Neural crest cell (in vitro differentiated cells): ENCODE data around the gene RARB. TPM values are rescaled to one million over a fixed set of nuclear protein-coding genes. Genes with fewer than 3 reads are reported as not detected.

ENCODE experiments used
- DNase-seq: peaks from one replicate; pipeline ENCODE4 v3.0.0; 2021; ENCODE audit warnings: low read depth, mixed read lengths, low spot score
- H3K27ac Mint-ChIP-seq: one replicate; pipeline ENCODE4 v1.8.0; 2021; ENCODE audit warnings: mild to moderate bottlenecking, mixed read lengths; ENCODE audit not compliant: unreplicated experiment
- H3K27me3 Mint-ChIP-seq: 2 replicates; pipeline ENCODE4 v1.8.0; 2021; ENCODE audit warnings: low read depth, mild to moderate bottlenecking, mixed read lengths
- H3K36me3 Mint-ChIP-seq: 2 replicates; pipeline ENCODE4 v1.8.0; 2021; ENCODE audit warnings: low read depth, mild to moderate bottlenecking, mixed read lengths
- H3K4me1 Mint-ChIP-seq: 2 replicates; pipeline ENCODE4 v1.8.0; 2021; ENCODE audit warnings: mixed read lengths
- H3K4me3 Mint-ChIP-seq: one replicate; pipeline ENCODE4 v1.8.0; 2021; ENCODE audit warnings: mild to moderate bottlenecking, mixed read lengths
- H3K9me3 Mint-ChIP-seq: 2 replicates; pipeline ENCODE4 v1.8.0; 2021; ENCODE audit warnings: mixed read lengths
- CTCF ChIP-seq: fragments of 200-600 bp; sonication (generic); conservative IDR thresholded peaks from 2 replicates; pipeline ENCODE4 v1.5.0; 2021; ENCODE audit warnings: antibody characterized with exemption, mild to moderate bottlenecking
- total RNA-seq: library from RNA; stranded (reverse); gene quantifications from 2 replicates; pipeline ENCODE4 v1.2.1, GENCODE V29; 2021

RARB gene
- total RNA-seq, 1 donor from 2014 or later: 0.98 TPM

- TF ChIP-seq CTCF: no peak
- no peak overlapping the region for H3K4me3 Mint-ChIP-seq
- DNase-seq: no peak
- no peak overlapping the region for H3K27ac Mint-ChIP-seq
- peaks cover 16% of the 10 kb centered on the region for H3K4me1 Mint-ChIP-seq
- H3K9me3 Mint-ChIP-seq: no peaks in the 10 kb centered on the region
- no peaks in the 10 kb centered on the region for H3K36me3 Mint-ChIP-seq
- no peaks in the 10 kb centered on the region for H3K27me3 Mint-ChIP-seq
Observed at GRCh38 chr3:25572919-25573385, 144.9 kb downstream of the RARB start.

- H3K4me3 Mint-ChIP-seq: no peak overlapping the region
Observed at GRCh38 chr3:25573386-25574171, 145.5 kb downstream of the RARB start.

GRCh38 chr3:25574172-25574765 is 146.2 kb downstream of the RARB start:
- Mint-ChIP-seq H3K27ac (no peak overlapping the region), H3K9me3 (no peaks in the 10 kb centered on the region), H3K27me3 (no peaks in the 10 kb centered on the region), H3K4me1 (peaks cover 13% of the 10 kb centered on the region), H3K4me3 (no peak overlapping the region), H3K36me3 (no peaks in the 10 kb centered on the region)
- no peak for DNase-seq
- TF ChIP-seq CTCF: no peak

More at GRCh38 chr3:25573386-25574171, 145.5 kb downstream of the RARB start:
- no peak overlapping the region for H3K27ac Mint-ChIP-seq
- no peak for DNase-seq
- H3K36me3 Mint-ChIP-seq: no peaks in the 10 kb centered on the region
- no peak for TF ChIP-seq CTCF
- no peaks in the 10 kb centered on the region for H3K9me3 Mint-ChIP-seq
- peaks cover 16% of the 10 kb centered on the region for H3K4me1 Mint-ChIP-seq
- no peaks in the 10 kb centered on the region for H3K27me3 Mint-ChIP-seq

- no peaks in the 10 kb centered on the region for H3K36me3 Mint-ChIP-seq
- DNase-seq: no peak
- no peak overlapping the region for H3K27ac Mint-ChIP-seq
- peaks cover 7% of the 10 kb centered on the region for H3K4me1 Mint-ChIP-seq
- TF ChIP-seq CTCF: no peak
- H3K27me3 Mint-ChIP-seq: no peaks in the 10 kb centered on the region
- no peak overlapping the region for H3K4me3 Mint-ChIP-seq
- no peaks in the 10 kb centered on the region for H3K9me3 Mint-ChIP-seq
Observed at GRCh38 chr3:25575001-25575400, 146.9 kb downstream of the RARB start.

- TF ChIP-seq CTCF: no peak
- Mint-ChIP-seq H3K4me1 (peaks cover 5% of the 10 kb centered on the region), H3K9me3 (no peaks in the 10 kb centered on the region), H3K4me3 (no peak overlapping the region), H3K36me3 (no peaks in the 10 kb centered on the region), H3K27me3 (no peaks in the 10 kb centered on the region), H3K27ac (no peak overlapping the region)
- no peak for DNase-seq
Observed at GRCh38 chr3:25576146-25576545, 148.1 kb downstream of the RARB start.
